Measurements from ENCODE around the gene CTSZ. TPM values are rescaled to one million over a fixed set of nuclear protein-coding genes. Genes with fewer than 3 reads are reported as not detected.

The CTSZ gene
- polyA plus RNA-seq, 3 donors: 62.6 to 755 (median 86.4) TPM

GRCh38 chr20:58992911-58993310 is 14.1 kb downstream of the CTSZ start:
- H3K27me3 Mint-ChIP-seq (ENCODE audit: low read depth in 3 of 3): peaks cover 0 to 4% (median 0%) of the 10 kb centered on the region in 3 donors
- no peak for TF ChIP-seq CTCF (IDR thresholded peaks at IDR 0.05)
- peaks cover 26% of the 10 kb centered on the region for H3K79me2 ChIP-seq (ENCODE audit: insufficient read depth, low read length)
- no peak overlapping the region for H3K4me3 ChIP-seq (replicated peaks in 1 of 3; ENCODE audit: low read depth in 2 of 3, low read length in 3 of 3)
- peaks cover 90 to 100% of the 10 kb centered on the region in 2 donors for H3K36me3 ChIP-seq (replicated peaks in 1 of 2; ENCODE audit: control insufficient read depth in 1 of 2, insufficient read depth in 2 of 2, low read length in 2 of 2)
- peaks cover 100% of the 10 kb centered on the region for H4K20me1 ChIP-seq (ENCODE audit: insufficient read depth, low read length)
- peak overlapping the region in 1 of 2 donors; percentile 53 for H3K27ac ChIP-seq (ENCODE audit: low read depth in 1 of 2, low read length in 2 of 2)
- H3K9me3 ChIP-seq (replicated peaks in 1 of 2; ENCODE audit: control insufficient read depth in 1 of 2, insufficient read depth in 1 of 2, low read length in 2 of 2): no peaks in the 10 kb centered on the region
- peaks cover 87 to 94% of the 10 kb centered on the region in 2 donors for H3K36me3 Mint-ChIP-seq
- intact Hi-C loops (cut with micrococcal nuclease): loop anchor here in 1 of 2 donors (5.0 kb wide), 1 partner anchor 34 kb away; no protein-coding TSS in a partner anchor
- no peaks in the 10 kb centered on the region for H3K27me3 ChIP-seq (ENCODE audit: control insufficient read depth in 2 of 2, insufficient read depth in 2 of 2, low read length in 2 of 2)
- peaks cover 0 to 3% of the 10 kb centered on the region in 2 donors for H3K4me1 ChIP-seq (ENCODE audit: control insufficient read depth in 1 of 2, insufficient read depth in 2 of 2, low read length in 2 of 2)
- no peak overlapping the region for H3K4me3 Mint-ChIP-seq
- H3K4me2 ChIP-seq (replicated peaks; ENCODE audit: extremely low read depth, low read length, poor library complexity, severe bottlenecking): no peak overlapping the region
- no peaks in the 10 kb centered on the region for H3K9me3 Mint-ChIP-seq
- no peak for DNase-seq
- no CpG with 5 or more reads among the region's 3 CpGs for WGBS (ENCODE audit: insufficient coverage)
- H3K27ac Mint-ChIP-seq: peak overlapping the region in 3 of 7 donors; percentile 32 to 56 (median 48)
- H3K4me1 Mint-ChIP-seq: peaks cover 7% of the 10 kb centered on the region
- no peak overlapping the region for H3K9ac ChIP-seq (ENCODE audit: insufficient read depth, low read length, poor library complexity, severe bottlenecking)
- H2AFZ ChIP-seq (ENCODE audit: insufficient read depth, low read depth, low read length, poor library complexity, severe bottlenecking): no peak overlapping the region

- Histone ChIP-seq H3K4me1 (ENCODE audit: control insufficient read depth in 1 of 2, insufficient read depth in 2 of 2, low read length in 2 of 2) (peaks cover 0 to 3% of the 10 kb centered on the region in 2 donors), H4K20me1 (ENCODE audit: insufficient read depth, low read length) (peaks cover 99% of the 10 kb centered on the region), H3K79me2 (ENCODE audit: insufficient read depth, low read length) (peaks cover 16% of the 10 kb centered on the region), H3K9ac (ENCODE audit: insufficient read depth, low read length, poor library complexity, severe bottlenecking) (no peak overlapping the region), H3K36me3 (replicated peaks in 1 of 2; ENCODE audit: control insufficient read depth in 1 of 2, insufficient read depth in 2 of 2, low read length in 2 of 2) (peaks cover 90 to 100% of the 10 kb centered on the region in 2 donors), H3K27me3 (ENCODE audit: control insufficient read depth in 2 of 2, insufficient read depth in 2 of 2, low read length in 2 of 2) (no peaks in the 10 kb centered on the region), H3K27ac (ENCODE audit: low read depth in 1 of 2, low read length in 2 of 2) (peak overlapping the region in 1 of 2 donors; percentile 52), H2AFZ (ENCODE audit: insufficient read depth, low read depth, low read length, poor library complexity, severe bottlenecking) (no peak overlapping the region), H3K4me2 (replicated peaks; ENCODE audit: extremely low read depth, low read length, poor library complexity, severe bottlenecking) (no peak overlapping the region), H3K4me3 (replicated peaks in 1 of 3; ENCODE audit: low read depth in 2 of 3, low read length in 3 of 3) (no peak overlapping the region), H3K9me3 (replicated peaks in 1 of 2; ENCODE audit: control insufficient read depth in 1 of 2, insufficient read depth in 1 of 2, low read length in 2 of 2) (no peaks in the 10 kb centered on the region)
- no peak for TF ChIP-seq CTCF (IDR thresholded peaks at IDR 0.05)
- Mint-ChIP-seq H3K27ac (peak overlapping the region in 1 of 7 donors; percentile 3), H3K27me3 (ENCODE audit: low read depth in 3 of 3) (peaks cover 0 to 4% (median 0%) of the 10 kb centered on the region in 3 donors), H3K4me3 (no peak overlapping the region), H3K36me3 (peaks cover 88 to 94% of the 10 kb centered on the region in 2 donors), H3K9me3 (no peaks in the 10 kb centered on the region), H3K4me1 (peaks cover 7% of the 10 kb centered on the region)
- intact Hi-C loops (cut with micrococcal nuclease): loop anchor here in 1 of 2 donors (5.0 kb wide), 1 partner anchor 36 kb away; no protein-coding TSS in a partner anchor
- 81% methylated on average over 5 of the region's 9 CpGs for WGBS (ENCODE audit: insufficient coverage)
- no peak for DNase-seq
These were observed 15.3 kb downstream of the CTSZ start for GRCh38 chr20:58991715-58992114.

Data from CD14-positive monocyte (primary cell).